PFSK-1 (cell line): ENCODE results near the gene TCF3.

Source experiments
- FOXP2 ChIP-seq: optimal IDR thresholded peaks from 2 replicates; pipeline ENCODE3; 2011; ENCODE audit warnings: borderline replicate concordance, control low read depth, inconsistent platforms; ENCODE audit not compliant: insufficient read depth; ENCODE audit errors: extremely low read length, extremely low read depth
- POLR2AphosphoS5 ChIP-seq: IDR thresholded peaks from 2 replicates; pipeline ENCODE4 v1.6.1; 2012; ENCODE audit warnings: low read depth, mild to moderate bottlenecking, control low read depth, low read length, moderate library complexity
- REST ChIP-seq, 2 experiments: IDR thresholded peaks; 2 replicates each; pipeline versions ENCODE4 v1.6.1 to v1.8.0; 2011 to 2012; ENCODE audit warnings: low read depth in 2 of 2, low read length in 2 of 2, control low read depth in 1 of 2, inconsistent platforms in 1 of 2, mild to moderate bottlenecking in 1 of 2, moderate library complexity in 1 of 2; ENCODE audit not compliant: insufficient read depth in 1 of 2
- SIN3A ChIP-seq: IDR thresholded peaks from 2 replicates; pipeline ENCODE4 v1.6.1; 2012; ENCODE audit warnings: mild to moderate bottlenecking, low read length, moderate library complexity, borderline replicate concordance; ENCODE audit not compliant: insufficient read depth
- TAF1 ChIP-seq: IDR thresholded peaks from 2 replicates; pipeline ENCODE4 v1.6.1; 2012; ENCODE audit warnings: low read length, control low read depth, borderline replicate concordance; ENCODE audit not compliant: insufficient read depth

Gene TCF3

DNA sequence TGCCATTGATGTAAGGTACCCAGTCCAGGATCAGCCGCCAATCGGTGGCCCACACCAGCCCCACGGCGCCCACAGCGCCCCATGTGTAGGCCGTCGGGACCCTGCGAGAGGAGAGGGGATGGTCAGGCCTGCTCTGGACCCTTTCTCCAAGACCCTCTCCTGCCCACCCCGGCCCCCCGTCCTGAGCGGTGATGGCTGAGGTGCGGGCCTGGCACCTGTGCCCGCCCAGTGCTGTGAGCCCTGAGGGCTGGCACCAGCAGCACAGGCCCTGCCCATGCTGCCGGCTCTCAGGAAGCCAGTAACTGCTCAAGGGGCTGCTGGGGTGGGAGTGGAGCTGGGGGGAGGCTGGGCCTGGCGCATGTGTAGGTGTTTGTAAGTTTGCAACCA lies 53.0 kb downstream of the TCF3 start:
- TF ChIP-seq REST (IDR thresholded peaks at IDR 0.05; ENCODE audit: insufficient read depth in 1 of 2, low read depth in 2 of 2, low read length in 2 of 2) (no peak), FOXP2 (no peak)

DNA sequence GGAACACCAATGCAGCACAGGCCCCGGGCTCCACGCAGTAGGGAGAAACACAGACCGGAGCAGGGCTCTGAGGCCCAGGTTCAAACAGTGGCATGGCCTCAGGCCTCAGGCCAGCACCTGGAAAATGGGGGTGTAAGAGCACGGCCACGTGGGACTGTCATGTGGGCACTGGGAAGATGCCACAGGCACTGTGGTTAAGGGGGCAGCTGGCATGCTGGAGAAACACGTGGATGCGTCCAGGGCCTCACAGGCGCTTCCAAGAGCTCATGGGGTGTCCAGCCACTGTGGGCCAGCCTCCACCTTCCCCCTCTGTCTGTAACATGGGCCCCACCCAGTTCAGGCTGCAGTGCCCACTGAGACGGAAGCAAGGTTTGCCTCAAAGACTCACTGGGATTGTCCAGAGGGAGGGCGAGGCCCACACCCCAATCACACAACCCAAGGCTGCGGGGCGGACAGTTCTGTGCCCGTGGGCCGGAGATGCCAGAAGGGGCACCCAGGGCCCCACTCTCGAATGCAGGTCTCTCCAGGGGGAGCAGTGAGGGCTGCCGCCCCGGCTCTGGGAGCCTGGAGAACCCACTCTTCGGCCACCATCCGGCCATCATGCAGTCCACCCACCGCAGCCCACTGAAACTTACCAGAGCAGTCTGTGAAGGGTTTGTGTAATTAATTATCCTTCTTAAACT lies 53.5 kb downstream of the TCF3 start:
- TF ChIP-seq SIN3A (no peak), TAF1 (no peak), POLR2AphosphoS5 (no peak), REST (IDR thresholded peaks at IDR 0.05; ENCODE audit: insufficient read depth in 1 of 2, low read depth in 2 of 2, low read length in 2 of 2) (no peak), FOXP2 (no peak)

DNA sequence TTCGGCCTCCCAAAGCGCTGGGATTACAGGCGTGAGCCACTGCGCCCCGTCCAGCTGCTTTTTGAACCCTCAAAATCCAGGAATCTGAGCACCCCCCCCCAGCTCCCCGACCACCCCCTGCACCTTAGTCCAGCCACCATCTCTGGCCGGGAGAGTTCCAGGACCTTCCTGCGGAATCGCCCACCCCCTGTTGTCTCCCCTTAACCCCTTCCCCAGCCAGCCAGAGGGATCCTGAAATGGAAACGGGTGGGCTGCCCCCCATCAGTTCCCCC lies 59.0 kb downstream of the TCF3 start:
- TF ChIP-seq SIN3A (no peak), REST (IDR thresholded peaks at IDR 0.05; ENCODE audit: insufficient read depth in 1 of 2, low read depth in 2 of 2, low read length in 2 of 2) (no peak), FOXP2 (no peak), POLR2AphosphoS5 (no peak), TAF1 (no peak)

DNA sequence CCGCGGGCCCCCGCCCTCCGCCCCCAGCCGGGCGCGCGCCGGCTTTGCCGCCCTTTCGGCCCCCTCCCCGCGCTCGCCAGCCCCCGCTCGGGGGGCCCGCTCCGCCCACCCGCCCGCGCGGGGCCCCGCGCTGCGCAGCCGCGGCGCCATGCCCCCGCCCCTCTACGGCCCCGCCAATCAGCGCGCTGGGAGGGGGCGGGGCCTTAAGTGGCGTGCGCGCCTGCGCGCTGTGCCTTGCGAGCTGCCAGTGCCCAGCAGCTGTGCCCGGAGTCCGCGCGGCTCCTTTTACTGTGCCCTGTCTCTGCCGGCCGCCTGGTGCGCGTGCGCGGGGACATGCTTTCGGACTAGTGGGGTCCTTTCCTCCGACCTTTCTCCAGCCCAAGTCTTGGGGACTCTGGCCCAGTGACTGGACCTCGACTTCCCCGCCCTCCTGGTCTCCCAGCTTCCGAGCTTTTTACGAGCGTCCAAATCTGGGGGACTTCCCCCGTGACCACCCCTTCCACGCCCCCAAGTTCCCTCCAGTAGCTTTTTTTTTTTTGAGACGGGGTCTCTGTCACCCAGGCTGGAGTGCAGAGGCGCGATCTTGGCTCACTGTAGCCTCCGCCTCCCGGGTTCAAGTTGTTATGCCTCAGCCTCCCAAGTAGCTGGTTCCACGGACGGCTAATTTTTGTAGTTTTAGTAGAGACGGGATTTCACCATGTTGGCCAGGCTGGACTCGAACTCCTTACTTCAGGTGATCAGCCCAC lies 59.5 kb downstream of the TCF3 start, which contains the start of gene MBD3:
Gene MBD3 (minus strand): TSS at position 111 of the 746 bp plus-strand sequence. CDS start 234 bp downstream, outside the sequence.
- TF ChIP-seq POLR2AphosphoS5, result peak; percentile 97
- no peak for TF ChIP-seq REST (IDR thresholded peaks at IDR 0.05; ENCODE audit: insufficient read depth in 1 of 2, low read depth in 2 of 2, low read length in 2 of 2)
- 0 out of 2 replicates have a peak, but pooled peaks have one; percentile 28 for TF ChIP-seq TAF1
- 0 out of 2 replicates have a peak, but pooled peaks have one; percentile 37 for TF ChIP-seq SIN3A
- TF ChIP-seq FOXP2, result no peak
